HL-60 (cell line): ENCODE measurements around the gene PSMA1.

Experiments
- DNase-seq, 2 experiments: peaks; one replicate each; pipeline ENCODE4 v3.0.0-alpha.2; 2010 to 2020; ENCODE audit warnings: low read depth in 1 of 2, low spot score in 1 of 2
- H3K27ac ChIP-seq: fragments of 250-450 bp; sonication (Bioruptor Pico); replicated peaks from 2 replicates; pipeline ENCODE4 v1.5.1; 2020; ENCODE audit warnings: mild to moderate bottlenecking, moderate library complexity
- H3K27me3 ChIP-seq: fragments of 250-450 bp; sonication (Bioruptor Pico); 2 replicates; pipeline ENCODE4 v1.5.1; 2021; ENCODE audit warnings: mild to moderate bottlenecking, moderate library complexity; ENCODE audit not compliant: insufficient read depth, poor library complexity, severe bottlenecking
- H3K4me3 ChIP-seq: replicated peaks from 2 replicates; pipeline ENCODE4 v1.5.1; 2011; ENCODE audit warnings: mild to moderate bottlenecking, control low read depth, low read length; ENCODE audit not compliant: insufficient read depth
- CTCF ChIP-seq: IDR thresholded peaks from one replicate; pipeline ENCODE4 v1.5.1; 2011; ENCODE audit warnings: low read length, control low read depth, inconsistent platforms; ENCODE audit not compliant: insufficient read depth
- GABPA ChIP-seq: IDR thresholded peaks from 2 replicates; pipeline ENCODE4 v1.6.1; 2012; ENCODE audit warnings: low read depth
- POLR2AphosphoS5 ChIP-seq: IDR thresholded peaks from 2 replicates; pipeline ENCODE4 v1.6.1; 2012; ENCODE audit warnings: low read depth
- REST ChIP-seq: IDR thresholded peaks from 2 replicates; pipeline ENCODE4 v1.6.1; 2012; ENCODE audit warnings: low read depth; ENCODE audit not compliant: insufficient replicate concordance
- SPI1 ChIP-seq: IDR thresholded peaks from 2 replicates; pipeline ENCODE4 v1.6.1; 2012; ENCODE audit warnings: low read depth, mild to moderate bottlenecking, borderline replicate concordance

Gene PSMA1

GRCh38 chr11:14546672-14547071 is 26.5 kb upstream of the PSMA1 start:
- DNase-seq, result no peak
- Histone ChIP-seq H3K27ac (no peak overlapping the region), H3K4me3 (no peak overlapping the region), H3K27me3 (no peaks in the 10 kb centered on the region)
- TF ChIP-seq POLR2AphosphoS5 (no peak), REST (no peak), SPI1 (no peak), CTCF (no peak), GABPA (no peak)

- Histone ChIP-seq H3K27me3 (no peaks in the 10 kb centered on the region), H3K27ac (peak overlapping the region; percentile 78), H3K4me3 (no peak overlapping the region)
- peak; percentile 64 to 82 for DNase-seq
- TF ChIP-seq SPI1, result peak; percentile 29; the same call in 1 of the 2 replicates
- peak; percentile 33; the same call in 1 of the 2 replicates for TF ChIP-seq GABPA
- no peak for TF ChIP-seq REST
- TF ChIP-seq CTCF, result no peak
Measured at GRCh38 chr11:14544611-14545010, 24.4 kb upstream of the PSMA1 start.

- DNase-seq, result no peak
- no peak overlapping the region for H3K4me3 ChIP-seq
- TF ChIP-seq GABPA (no peak), CTCF (no peak), SPI1 (no peak), REST (no peak), POLR2AphosphoS5 (no peak)
- H3K27ac ChIP-seq, result peak overlapping the region; percentile 78
- no peaks in the 10 kb centered on the region for H3K27me3 ChIP-seq
Measured at GRCh38 chr11:14543260-14543659, 23.1 kb upstream of the PSMA1 start.
